Liver (tissue), 3 donors: ENCODE results near the gene PCBP1.

Experiments used
- EGR1 ChIP-seq, 2 donors: IDR thresholded peaks; 2 replicates each; pipeline ENCODE4 v1.6.1; 2016 to 2018; ENCODE audit warnings: antibody characterized with exemption in 2 of 2, low read depth in 2 of 2
- HNF4A ChIP-seq, 2 donors: conservative IDR thresholded peaks; 2 replicates each; pipeline ENCODE4 v1.6.1; 2016; ENCODE audit warnings: antibody characterized with exemption in 2 of 2, mild to moderate bottlenecking in 2 of 2
- RXRA ChIP-seq, 2 donors: IDR thresholded peaks; 2 replicates each; pipeline ENCODE4 v1.6.1; 2017 to 2018; ENCODE audit warnings: antibody characterized with exemption in 2 of 2, mild to moderate bottlenecking in 1 of 2
- SP1 ChIP-seq: IDR thresholded peaks from 2 replicates; pipeline ENCODE4 v1.6.1; 2018; ENCODE audit warnings: antibody characterized with exemption, mild to moderate bottlenecking
- TAF1 ChIP-seq: conservative IDR thresholded peaks from 2 replicates; pipeline ENCODE4 v1.6.1; 2016; ENCODE audit warnings: antibody characterized with exemption, mild to moderate bottlenecking
- TF ChIP-seq, protein P1 (sequence below): fragments of 150-350 bp; IDR thresholded peaks from 2 replicates; pipeline ENCODE4 v1.5.1; 2017; ENCODE audit warnings: improper control_type of control experiment, low read depth, low read length; ENCODE audit not compliant: missing input control
- TF ChIP-seq, protein P2 (sequence below): IDR thresholded peaks from 2 replicates; pipeline ENCODE4 v1.6.1; 2016; ENCODE audit warnings: antibody characterized with exemption
- TF ChIP-seq, protein P3 (sequence below): IDR thresholded peaks from 2 replicates; pipeline ENCODE4 v1.6.1; 2016; ENCODE audit warnings: antibody characterized with exemption, mild to moderate bottlenecking
- TF ChIP-seq, protein P4 (sequence below): IDR thresholded peaks from 2 replicates; pipeline ENCODE4 v1.6.1; 2016; ENCODE audit warnings: antibody characterized with exemption
- donor health status: healthy.
- donor health status: healthy.

DNA sequence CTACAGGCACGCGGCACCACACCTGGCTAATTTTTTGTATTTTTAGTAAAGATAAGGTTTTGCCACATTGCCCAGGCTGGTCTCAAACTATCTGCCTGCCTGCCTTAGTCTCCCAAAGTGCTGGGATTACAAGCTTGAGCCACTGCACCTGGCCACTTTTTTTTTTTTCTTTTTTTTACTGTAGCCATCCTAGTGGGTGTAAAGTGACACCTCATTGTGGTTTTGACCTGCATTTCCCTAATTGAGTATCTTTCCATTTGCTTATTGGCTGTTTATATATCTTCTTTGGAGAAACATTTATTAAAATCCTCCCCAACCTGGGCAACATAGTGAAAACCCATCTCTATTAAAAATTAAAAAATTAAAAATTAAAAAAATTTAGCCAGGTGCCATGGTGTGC is 12.0 kb downstream of the PCBP1 start:
- TF ChIP-seq, protein P1, sequence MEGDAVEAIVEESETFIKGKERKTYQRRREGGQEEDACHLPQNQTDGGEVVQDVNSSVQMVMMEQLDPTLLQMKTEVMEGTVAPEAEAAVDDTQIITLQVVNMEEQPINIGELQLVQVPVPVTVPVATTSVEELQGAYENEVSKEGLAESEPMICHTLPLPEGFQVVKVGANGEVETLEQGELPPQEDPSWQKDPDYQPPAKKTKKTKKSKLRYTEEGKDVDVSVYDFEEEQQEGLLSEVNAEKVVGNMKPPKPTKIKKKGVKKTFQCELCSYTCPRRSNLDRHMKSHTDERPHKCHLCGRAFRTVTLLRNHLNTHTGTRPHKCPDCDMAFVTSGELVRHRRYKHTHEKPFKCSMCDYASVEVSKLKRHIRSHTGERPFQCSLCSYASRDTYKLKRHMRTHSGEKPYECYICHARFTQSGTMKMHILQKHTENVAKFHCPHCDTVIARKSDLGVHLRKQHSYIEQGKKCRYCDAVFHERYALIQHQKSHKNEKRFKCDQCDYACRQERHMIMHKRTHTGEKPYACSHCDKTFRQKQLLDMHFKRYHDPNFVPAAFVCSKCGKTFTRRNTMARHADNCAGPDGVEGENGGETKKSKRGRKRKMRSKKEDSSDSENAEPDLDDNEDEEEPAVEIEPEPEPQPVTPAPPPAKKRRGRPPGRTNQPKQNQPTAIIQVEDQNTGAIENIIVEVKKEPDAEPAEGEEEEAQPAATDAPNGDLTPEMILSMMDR = no peak
- TF ChIP-seq RXRA (IDR thresholded peaks at IDR 0.05) (no peak), TAF1 (no peak), HNF4A (conservative IDR thresholded peaks at IDR 0.05) (no peak), EGR1 (IDR thresholded peaks at IDR 0.05; ENCODE audit: low read depth in 2 of 2) (no peak), SP1 (no peak)
- TF ChIP-seq, protein P2, sequence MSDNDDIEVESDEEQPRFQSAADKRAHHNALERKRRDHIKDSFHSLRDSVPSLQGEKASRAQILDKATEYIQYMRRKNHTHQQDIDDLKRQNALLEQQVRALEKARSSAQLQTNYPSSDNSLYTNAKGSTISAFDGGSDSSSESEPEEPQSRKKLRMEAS = no peak
- TF ChIP-seq, protein P3, sequence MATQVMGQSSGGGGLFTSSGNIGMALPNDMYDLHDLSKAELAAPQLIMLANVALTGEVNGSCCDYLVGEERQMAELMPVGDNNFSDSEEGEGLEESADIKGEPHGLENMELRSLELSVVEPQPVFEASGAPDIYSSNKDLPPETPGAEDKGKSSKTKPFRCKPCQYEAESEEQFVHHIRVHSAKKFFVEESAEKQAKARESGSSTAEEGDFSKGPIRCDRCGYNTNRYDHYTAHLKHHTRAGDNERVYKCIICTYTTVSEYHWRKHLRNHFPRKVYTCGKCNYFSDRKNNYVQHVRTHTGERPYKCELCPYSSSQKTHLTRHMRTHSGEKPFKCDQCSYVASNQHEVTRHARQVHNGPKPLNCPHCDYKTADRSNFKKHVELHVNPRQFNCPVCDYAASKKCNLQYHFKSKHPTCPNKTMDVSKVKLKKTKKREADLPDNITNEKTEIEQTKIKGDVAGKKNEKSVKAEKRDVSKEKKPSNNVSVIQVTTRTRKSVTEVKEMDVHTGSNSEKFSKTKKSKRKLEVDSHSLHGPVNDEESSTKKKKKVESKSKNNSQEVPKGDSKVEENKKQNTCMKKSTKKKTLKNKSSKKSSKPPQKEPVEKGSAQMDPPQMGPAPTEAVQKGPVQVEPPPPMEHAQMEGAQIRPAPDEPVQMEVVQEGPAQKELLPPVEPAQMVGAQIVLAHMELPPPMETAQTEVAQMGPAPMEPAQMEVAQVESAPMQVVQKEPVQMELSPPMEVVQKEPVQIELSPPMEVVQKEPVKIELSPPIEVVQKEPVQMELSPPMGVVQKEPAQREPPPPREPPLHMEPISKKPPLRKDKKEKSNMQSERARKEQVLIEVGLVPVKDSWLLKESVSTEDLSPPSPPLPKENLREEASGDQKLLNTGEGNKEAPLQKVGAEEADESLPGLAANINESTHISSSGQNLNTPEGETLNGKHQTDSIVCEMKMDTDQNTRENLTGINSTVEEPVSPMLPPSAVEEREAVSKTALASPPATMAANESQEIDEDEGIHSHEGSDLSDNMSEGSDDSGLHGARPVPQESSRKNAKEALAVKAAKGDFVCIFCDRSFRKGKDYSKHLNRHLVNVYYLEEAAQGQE = no peak
- TF ChIP-seq, protein P4, sequence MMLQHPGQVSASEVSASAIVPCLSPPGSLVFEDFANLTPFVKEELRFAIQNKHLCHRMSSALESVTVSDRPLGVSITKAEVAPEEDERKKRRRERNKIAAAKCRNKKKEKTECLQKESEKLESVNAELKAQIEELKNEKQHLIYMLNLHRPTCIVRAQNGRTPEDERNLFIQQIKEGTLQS = no peak
